ENCODE data around the gene IL1R1.

- TF ChIP-seq CTCF (IDR thresholded peaks at IDR 0.05) (no peak), POLR2A (IDR thresholded peaks at IDR 0.05) (no peak), POLR2AphosphoS5 (IDR thresholded peaks at IDR 0.05) (no peak), EP300 (IDR thresholded peaks at IDR 0.05) (no peak)
Observed at GRCh38 chr2:102140377-102140776, 2.2 kb upstream of the IL1R1 start.
